Mesenchymal stem cell (in vitro differentiated cells and primary cell): ENCODE data around the gene TMX1.
A peak's percentile ranks its signal among the peaks of the same experiment; 100 is the strongest.

ENCODE experiments used
- DNase-seq: peaks from one replicate; pipeline ENCODE4 v3.0.0-alpha.2; 2013
- H2AFZ ChIP-seq: one replicate; pipeline ENCODE4 v1.6.1; 2013; ENCODE audit warnings: low read depth, mild to moderate bottlenecking, control low read depth, inconsistent platforms, low read length, moderate library complexity
- H2AK5ac ChIP-seq: 2 replicates; pipeline ENCODE4 v1.6.1; 2013; ENCODE audit warnings: low read length, moderate library complexity, mild to moderate bottlenecking, inconsistent platforms; ENCODE audit not compliant: severe bottlenecking
- H2BK120ac ChIP-seq: one replicate; pipeline ENCODE4 v1.6.1; 2013; ENCODE audit warnings: low read depth, mild to moderate bottlenecking, inconsistent platforms, low read length, moderate library complexity
- H2BK12ac ChIP-seq, 2 experiments: one replicate each; pipeline ENCODE4 v1.6.1; 2013; ENCODE audit warnings: inconsistent platforms in 2 of 2, low read length in 2 of 2, mild to moderate bottlenecking in 2 of 2, moderate library complexity in 2 of 2, control low read depth in 1 of 2
- H2BK15ac ChIP-seq: one replicate; pipeline ENCODE4 v1.6.1; 2013; ENCODE audit warnings: mild to moderate bottlenecking, low read depth, inconsistent platforms; ENCODE audit not compliant: poor library complexity, severe bottlenecking
- H2BK5ac ChIP-seq: 2 replicates; pipeline ENCODE4 v1.6.1; 2013; ENCODE audit warnings: low read depth, mild to moderate bottlenecking, low read length, control low read depth, inconsistent platforms; ENCODE audit not compliant: poor library complexity, severe bottlenecking
- H3K14ac ChIP-seq, 2 experiments: one replicate each; pipeline ENCODE4 v1.6.1; 2013; ENCODE audit warnings: inconsistent platforms in 2 of 2, low read length in 2 of 2, control low read depth in 1 of 2, mild to moderate bottlenecking in 1 of 2, moderate library complexity in 1 of 2
- H3K18ac ChIP-seq, 2 experiments: one replicate each; pipeline ENCODE4 v1.6.1; 2013; ENCODE audit warnings: inconsistent platforms in 2 of 2, low read length in 2 of 2, control low read depth in 1 of 2, low read depth in 1 of 2, mild to moderate bottlenecking in 1 of 2
- H3K23ac ChIP-seq, 2 experiments: one replicate each; pipeline ENCODE4 v1.6.1; 2013; ENCODE audit warnings: inconsistent platforms in 2 of 2, low read length in 2 of 2, mild to moderate bottlenecking in 2 of 2, moderate library complexity in 2 of 2, control low read depth in 1 of 2
- H3K27ac ChIP-seq: 2 replicates; pipeline ENCODE4 v1.5.1; 2013; ENCODE audit warnings: mild to moderate bottlenecking, moderate library complexity, low read length, control low read depth, inconsistent platforms; ENCODE audit not compliant: poor library complexity, severe bottlenecking
- H3K27me3 ChIP-seq, 2 experiments: 2 replicates each; pipeline versions ENCODE4 v1.6.1 to v1.7.0; 2013; ENCODE audit warnings: low read length in 2 of 2, mild to moderate bottlenecking in 2 of 2, moderate library complexity in 2 of 2, control low read depth in 1 of 2, inconsistent platforms in 1 of 2; ENCODE audit not compliant: control insufficient read depth in 1 of 2, insufficient read depth in 1 of 2
- H3K36me3 ChIP-seq, 2 experiments: 2 replicates each; pipeline versions ENCODE4 v1.6.1 to v1.7.0; 2013; ENCODE audit warnings: low read length in 2 of 2, control low read depth in 1 of 2, inconsistent platforms in 1 of 2, low read depth in 1 of 2, mild to moderate bottlenecking in 1 of 2; ENCODE audit not compliant: insufficient read depth in 2 of 2, control insufficient read depth in 1 of 2
- H3K4ac ChIP-seq, 2 experiments: one replicate each; pipeline ENCODE4 v1.6.1; 2013; ENCODE audit warnings: inconsistent platforms in 2 of 2, low read length in 2 of 2, mild to moderate bottlenecking in 2 of 2, moderate library complexity in 2 of 2, control low read depth in 1 of 2, low read depth in 1 of 2
- H3K4me1 ChIP-seq: 2 replicates; pipeline ENCODE4 v1.6.1; 2013; ENCODE audit warnings: low read depth, low read length, control low read depth; ENCODE audit not compliant: control insufficient read depth, insufficient read depth
- H3K4me2 ChIP-seq: 2 replicates; pipeline ENCODE4 v1.6.1; 2013; ENCODE audit warnings: low read length, mild to moderate bottlenecking, inconsistent platforms; ENCODE audit not compliant: poor library complexity, severe bottlenecking
- H3K4me3 ChIP-seq, 2 experiments: 2 replicates each; pipeline versions ENCODE4 v1.5.1 to v1.7.0; 2013; ENCODE audit warnings: low read length in 2 of 2, mild to moderate bottlenecking in 2 of 2, control low read depth in 1 of 2, low read depth in 1 of 2; ENCODE audit not compliant: insufficient read depth in 1 of 2
- H3K79me1 ChIP-seq: replicated peaks from 2 replicates; pipeline ENCODE4 v1.6.1; 2013; ENCODE audit warnings: mild to moderate bottlenecking, control low read depth, low read length, inconsistent platforms; ENCODE audit not compliant: poor library complexity, severe bottlenecking
- H3K9ac ChIP-seq: 2 replicates; pipeline ENCODE4 v1.7.0; 2013; ENCODE audit warnings: mild to moderate bottlenecking, low read length, moderate library complexity
- H3K9me3 ChIP-seq: 2 replicates; pipeline ENCODE4 v1.7.0; 2013; ENCODE audit warnings: mild to moderate bottlenecking, low read length; ENCODE audit not compliant: control insufficient read depth
- H4K8ac ChIP-seq: one replicate; pipeline ENCODE4 v1.6.1; 2013; ENCODE audit warnings: inconsistent platforms, mild to moderate bottlenecking, low read length, moderate library complexity
- H4K91ac ChIP-seq: one replicate; pipeline ENCODE4 v1.6.1; 2013; ENCODE audit warnings: mild to moderate bottlenecking, low read length, inconsistent platforms
- WGBS: methylation state at CpG from one replicate; pipeline ENCODE4 v1.1.7; 2013; ENCODE audit warnings: mixed read lengths; 5-methylcytosine and 5-hydroxymethylcytosine counted together

TMX1 gene

DNA sequence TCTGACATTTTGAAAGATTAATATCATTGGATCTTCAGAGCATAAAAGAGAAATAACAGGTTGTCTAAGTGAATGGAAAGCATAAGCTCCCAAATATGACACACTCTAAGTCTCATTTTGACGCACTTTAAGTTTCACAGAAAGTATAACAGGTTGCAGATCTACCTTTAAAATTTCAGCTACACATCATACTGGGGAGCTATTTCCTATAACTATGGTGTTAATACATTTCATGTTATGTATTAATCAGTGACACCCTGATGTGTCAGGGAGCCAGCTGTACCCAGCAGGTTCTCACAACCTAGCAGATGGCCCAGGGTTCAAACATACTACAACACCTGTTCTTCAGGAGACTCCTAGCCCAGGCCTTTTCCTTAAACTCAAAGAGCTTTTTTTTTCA is 31.1 kb upstream of the TMX1 start:
- Histone ChIP-seq H3K4me3 (no peak overlapping the region), H3K23ac (no peak overlapping the region), H4K91ac (no peak overlapping the region), H2AFZ (no peak overlapping the region), H3K36me3 (no peaks in the 10 kb centered on the region), H3K27ac (no peak overlapping the region), H2AK5ac (no peak overlapping the region), H3K4me1 (no peaks in the 10 kb centered on the region), H3K27me3 (peaks cover 13 to 20% of the 10 kb centered on the region in 2 experiments), H3K79me1 (no peaks in the 10 kb centered on the region), H3K4me2 (no peak overlapping the region), H3K18ac (no peak overlapping the region), H3K4ac (no peak overlapping the region), H3K9me3 (no peaks in the 10 kb centered on the region), H2BK12ac (no peak overlapping the region), H2BK5ac (no peak overlapping the region), H2BK120ac (no peak overlapping the region), H3K9ac (no peak overlapping the region), H4K8ac (no peak overlapping the region), H2BK15ac (no peak overlapping the region), H3K14ac (no peak overlapping the region)
- WGBS, result no CpG with 5 or more reads among the region's 1 CpG
- DNase-seq, result no peak

DNA sequence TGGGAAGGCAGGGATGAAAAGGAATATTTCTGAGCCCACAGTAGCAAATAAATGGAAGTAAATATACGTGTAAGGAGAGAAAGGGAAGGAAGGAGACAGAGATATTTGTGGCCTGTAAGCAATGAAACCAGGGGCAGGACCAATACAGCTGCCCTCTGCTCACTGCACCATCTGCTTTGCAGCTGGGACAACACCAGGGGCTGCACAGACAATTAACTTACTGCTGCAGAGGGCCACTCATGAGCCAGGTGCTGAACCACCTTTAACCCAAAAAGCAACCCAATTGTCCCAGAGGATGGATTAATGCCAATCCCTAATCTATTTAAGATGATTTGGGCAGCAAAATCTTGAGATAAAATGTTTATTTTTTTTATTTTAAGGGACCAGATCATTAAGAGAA is 30.6 kb upstream of the TMX1 start:
- H3K4me3 ChIP-seq, result no peak overlapping the region
- H3K79me1 ChIP-seq, result no peaks in the 10 kb centered on the region
- H3K18ac ChIP-seq, result no peak overlapping the region
- no peak overlapping the region for H2AK5ac ChIP-seq
- peak overlapping the region in 1 of 2 experiments; percentile 59 for H3K23ac ChIP-seq
- no peaks in the 10 kb centered on the region for H3K4me1 ChIP-seq
- no peak overlapping the region for H3K27ac ChIP-seq
- H3K4me2 ChIP-seq, result no peak overlapping the region
- no peak overlapping the region for H3K14ac ChIP-seq
- no peak overlapping the region for H2BK120ac ChIP-seq
- H2BK15ac ChIP-seq, result no peak overlapping the region
- no peak overlapping the region for H4K8ac ChIP-seq
- H2AFZ ChIP-seq, result no peak overlapping the region
- no peak for DNase-seq
- no peak overlapping the region for H3K9ac ChIP-seq
- H3K27me3 ChIP-seq, result peaks cover 11 to 20% of the 10 kb centered on the region in 2 experiments
- H2BK5ac ChIP-seq, result no peak overlapping the region
- no peak overlapping the region for H2BK12ac ChIP-seq
- no peak overlapping the region for H4K91ac ChIP-seq
- no peaks in the 10 kb centered on the region for H3K9me3 ChIP-seq
- 50% methylated on average over 1 of the region's 1 CpG for WGBS
- H3K4ac ChIP-seq, result no peak overlapping the region
- H3K36me3 ChIP-seq, result no peaks in the 10 kb centered on the region

- no CpG with 5 or more reads among the region's 1 CpG for WGBS
- Histone ChIP-seq H2BK15ac (no peak overlapping the region), H3K79me1 (no peaks in the 10 kb centered on the region), H3K4me1 (no peaks in the 10 kb centered on the region), H2AFZ (no peak overlapping the region), H3K23ac (no peak overlapping the region), H3K9ac (no peak overlapping the region), H2BK12ac (no peak overlapping the region), H4K8ac (no peak overlapping the region), H3K18ac (no peak overlapping the region), H4K91ac (no peak overlapping the region), H3K36me3 (no peaks in the 10 kb centered on the region), H3K9me3 (no peaks in the 10 kb centered on the region), H2BK120ac (no peak overlapping the region), H3K4me3 (no peak overlapping the region), H3K14ac (no peak overlapping the region), H3K4ac (no peak overlapping the region), H3K27me3 (peaks cover 7 to 17% of the 10 kb centered on the region in 2 experiments), H2AK5ac (no peak overlapping the region), H2BK5ac (no peak overlapping the region), H3K27ac (no peak overlapping the region), H3K4me2 (no peak overlapping the region)
- no peak for DNase-seq
These were observed 29.5 kb upstream of the TMX1 start for GRCh38 chr14:51210594-51210993.

GRCh38 chr14:51211149-51211548 is 28.9 kb upstream of the TMX1 start:
- Histone ChIP-seq H3K14ac (no peak overlapping the region), H3K27ac (no peak overlapping the region), H3K9me3 (no peaks in the 10 kb centered on the region), H4K91ac (no peak overlapping the region), H2BK15ac (no peak overlapping the region), H3K4me3 (no peak overlapping the region), H3K4ac (no peak overlapping the region), H2BK12ac (no peak overlapping the region), H2BK120ac (no peak overlapping the region), H3K23ac (no peak overlapping the region), H2AK5ac (no peak overlapping the region), H3K79me1 (no peaks in the 10 kb centered on the region), H3K36me3 (no peaks in the 10 kb centered on the region), H3K4me2 (no peak overlapping the region), H2BK5ac (no peak overlapping the region), H2AFZ (no peak overlapping the region), H3K4me1 (no peaks in the 10 kb centered on the region), H3K27me3 (peaks cover 4 to 11% of the 10 kb centered on the region in 2 experiments), H4K8ac (no peak overlapping the region), H3K9ac (no peak overlapping the region), H3K18ac (no peak overlapping the region)
- DNase-seq, result no peak
